SH-SY5Y (cell line): ENCODE measurements around the gene AP5Z1.

Experiments
- GATA2 ChIP-seq: IDR thresholded peaks from 2 replicates; pipeline ENCODE4 v1.6.1; 2011; ENCODE audit warnings: mild to moderate bottlenecking, low read depth, low read length
- GATA3 ChIP-seq: IDR thresholded peaks from 2 replicates; pipeline ENCODE4 v1.6.1; 2011; ENCODE audit warnings: low read depth, mild to moderate bottlenecking, low read length, moderate library complexity

AP5Z1 gene, protein sequence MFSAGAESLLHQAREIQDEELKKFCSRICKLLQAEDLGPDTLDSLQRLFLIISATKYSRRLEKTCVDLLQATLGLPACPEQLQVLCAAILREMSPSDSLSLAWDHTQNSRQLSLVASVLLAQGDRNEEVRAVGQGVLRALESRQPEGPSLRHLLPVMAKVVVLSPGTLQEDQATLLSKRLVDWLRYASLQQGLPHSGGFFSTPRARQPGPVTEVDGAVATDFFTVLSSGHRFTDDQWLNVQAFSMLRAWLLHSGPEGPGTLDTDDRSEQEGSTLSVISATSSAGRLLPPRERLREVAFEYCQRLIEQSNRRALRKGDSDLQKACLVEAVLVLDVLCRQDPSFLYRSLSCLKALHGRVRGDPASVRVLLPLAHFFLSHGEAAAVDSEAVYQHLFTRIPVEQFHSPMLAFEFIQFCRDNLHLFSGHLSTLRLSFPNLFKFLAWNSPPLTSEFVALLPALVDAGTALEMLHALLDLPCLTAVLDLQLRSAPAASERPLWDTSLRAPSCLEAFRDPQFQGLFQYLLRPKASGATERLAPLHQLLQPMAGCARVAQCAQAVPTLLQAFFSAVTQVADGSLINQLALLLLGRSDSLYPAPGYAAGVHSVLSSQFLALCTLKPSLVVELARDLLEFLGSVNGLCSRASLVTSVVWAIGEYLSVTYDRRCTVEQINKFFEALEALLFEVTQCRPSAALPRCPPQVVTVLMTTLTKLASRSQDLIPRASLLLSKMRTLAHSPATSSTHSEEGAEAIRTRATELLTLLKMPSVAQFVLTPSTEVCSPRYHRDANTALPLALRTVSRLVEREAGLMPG

DNA sequence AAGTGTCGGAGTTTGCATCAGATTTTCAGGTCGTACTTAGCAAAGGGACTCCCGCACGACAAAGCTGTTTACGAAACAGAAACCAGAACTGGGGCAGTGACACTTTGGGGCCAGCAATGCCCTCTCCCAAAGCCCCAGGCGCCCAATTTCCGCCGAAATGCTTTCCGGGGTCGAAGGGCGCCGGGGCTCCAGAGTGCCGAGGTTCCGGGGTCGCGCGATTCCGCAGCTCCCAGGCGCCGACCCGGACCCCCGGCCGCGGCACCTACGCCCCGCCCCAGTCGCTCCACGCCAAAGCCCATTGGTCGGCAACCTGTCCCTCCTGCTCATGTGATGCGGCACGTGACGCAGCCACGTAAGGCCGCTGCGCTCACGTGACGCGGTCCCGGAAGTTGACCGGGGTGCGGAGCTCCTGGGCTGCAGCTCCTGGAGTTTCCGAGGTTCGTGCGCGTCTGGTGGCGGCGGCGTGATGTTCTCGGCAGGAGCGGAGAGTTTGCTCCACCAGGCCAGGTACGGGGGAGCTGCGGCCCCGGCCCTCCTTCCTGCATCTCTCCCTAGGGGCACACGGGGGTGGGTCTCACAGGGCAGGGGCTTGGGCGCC is at the start of gene AP5Z1:
Gene AP5Z1 (plus strand): TSS at position 374 of the 598 bp plus-strand sequence. CDS start 93 bp downstream, at position 467.
- TF ChIP-seq GATA3 (no peak), GATA2 (no peak)

GRCh38 chr7:4725850-4726450 is 49.5 kb upstream of the AP5Z1 start:
- TF ChIP-seq GATA2 = no peak
- no peak for TF ChIP-seq GATA3

DNA sequence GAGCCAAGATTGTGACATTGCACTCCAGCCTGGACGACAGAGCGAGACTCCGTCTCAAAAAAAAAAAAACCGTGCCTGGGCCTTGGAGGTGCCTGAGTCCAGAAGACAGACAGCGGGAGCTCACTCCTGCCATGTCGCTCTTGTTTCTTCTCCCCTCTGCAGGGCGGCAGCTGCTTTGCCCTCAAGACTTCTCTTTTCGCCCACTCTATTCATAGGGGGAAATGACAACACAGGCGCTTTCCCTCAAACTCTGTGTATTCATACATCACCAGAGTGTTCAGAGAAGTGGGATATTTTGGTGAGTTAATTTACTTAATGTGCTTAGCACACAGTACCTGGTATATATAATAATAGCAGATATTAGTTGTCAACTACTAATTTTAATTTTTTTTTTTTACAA is 48.9 kb upstream of the AP5Z1 start:
- no peak for TF ChIP-seq GATA3

DNA sequence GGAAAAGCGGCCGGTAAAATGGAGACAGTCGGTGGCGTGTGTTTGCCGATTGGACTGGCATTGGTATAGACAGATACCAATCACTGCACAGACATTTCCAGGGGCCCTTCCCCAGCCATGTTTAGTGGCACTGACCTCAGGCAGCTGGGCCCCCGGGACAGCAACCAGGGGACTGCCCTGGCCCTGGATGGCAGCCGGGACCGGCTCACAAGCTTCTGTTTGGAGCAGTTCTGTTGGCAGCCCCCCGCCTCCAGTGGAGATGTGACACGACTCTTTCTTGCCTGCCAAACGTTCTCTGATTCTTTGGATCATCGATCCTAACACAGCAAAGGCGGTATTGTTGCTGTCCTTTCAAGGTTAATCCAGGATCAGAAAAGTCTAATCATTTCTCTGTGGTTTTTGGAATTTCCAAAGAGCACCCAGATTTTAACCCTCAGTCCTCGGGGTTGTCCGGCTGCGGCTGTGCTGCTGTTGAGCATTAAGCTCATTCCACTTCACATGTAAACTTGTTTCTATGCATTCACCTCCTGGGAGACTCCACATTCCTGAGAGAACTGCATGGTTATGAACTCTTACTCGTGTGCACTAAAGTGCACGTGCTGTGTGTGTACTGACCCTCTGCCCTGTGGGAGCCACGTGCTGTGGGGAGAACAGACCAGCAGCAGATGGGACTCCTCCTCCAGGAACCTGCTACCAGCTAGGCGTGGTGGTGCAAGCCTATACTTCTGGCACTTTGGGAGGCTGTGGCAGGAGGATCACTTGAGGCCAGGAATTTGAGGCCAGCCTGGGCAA is 47.3 kb upstream of the AP5Z1 start:
- TF ChIP-seq GATA2 (no peak), GATA3 (no peak)

DNA sequence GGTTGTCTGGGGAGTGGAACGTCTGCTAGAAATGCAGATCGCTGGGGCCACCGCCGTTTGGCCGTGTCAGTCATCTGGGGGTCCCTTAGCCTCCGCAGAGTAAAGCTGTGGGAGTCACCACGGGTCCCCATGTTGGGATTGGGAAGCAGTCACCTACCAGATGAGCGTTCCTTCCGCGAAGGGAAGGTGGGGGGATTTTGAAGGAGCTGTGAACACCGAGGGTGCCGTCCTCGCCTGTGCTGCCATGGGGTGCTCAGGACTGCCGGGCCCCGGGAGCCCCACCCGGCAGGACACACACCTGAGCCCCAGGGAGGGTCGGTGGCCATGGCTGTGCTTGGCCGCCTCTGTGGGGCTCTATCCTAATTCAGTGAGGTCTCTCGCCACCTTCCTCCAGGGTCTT is 46.2 kb upstream of the AP5Z1 start:
- TF ChIP-seq GATA3 (no peak), GATA2 (no peak)

DNA sequence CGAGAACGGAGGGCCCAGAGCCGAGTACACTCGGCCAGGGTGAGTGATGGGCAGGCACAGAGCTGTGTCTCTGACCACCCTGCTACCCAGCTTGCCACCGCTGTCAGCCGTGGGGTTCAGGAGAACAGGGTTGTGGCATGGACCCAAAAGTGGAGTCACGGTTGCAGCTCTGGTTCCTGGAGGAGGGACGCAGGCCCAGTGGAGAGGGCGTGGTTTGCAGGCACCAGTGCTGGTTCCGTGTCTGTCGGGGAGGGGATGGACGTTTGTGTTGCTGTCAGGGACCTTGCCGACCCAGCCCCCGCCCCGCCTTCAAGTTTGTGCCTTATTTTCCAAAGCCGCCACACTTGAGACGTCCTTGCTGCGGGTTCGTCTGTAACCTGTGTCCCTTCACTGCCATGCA is 45.1 kb upstream of the AP5Z1 start:
- TF ChIP-seq GATA2 (no peak), GATA3 (no peak)

DNA sequence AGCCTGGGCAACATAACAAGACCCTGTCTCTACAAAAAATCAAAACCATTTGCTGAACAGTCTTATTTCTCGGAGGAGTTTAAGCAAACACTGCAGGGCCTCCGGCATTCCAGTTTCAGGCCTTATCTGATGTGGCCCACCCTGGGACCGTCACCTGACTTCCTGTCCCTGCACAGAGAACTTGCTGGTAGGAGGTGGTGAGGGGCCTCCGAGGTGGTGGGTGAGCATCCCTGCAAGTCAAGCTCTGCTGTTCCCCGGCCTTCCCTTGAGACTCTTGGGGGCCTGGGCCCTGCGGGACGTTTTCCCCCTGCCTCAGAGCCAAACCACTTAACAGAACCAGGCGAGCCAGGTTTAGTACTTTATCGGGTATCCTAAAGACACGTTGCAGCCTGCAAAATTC is 44.5 kb upstream of the AP5Z1 start:
- TF ChIP-seq GATA2 (no peak), GATA3 (no peak)

- TF ChIP-seq GATA3 = no peak
Measured at GRCh38 chr7:4731803-4732202, 43.6 kb upstream of the AP5Z1 start.

GRCh38 chr7:4733936-4734528 is 41.4 kb upstream of the AP5Z1 start:
- TF ChIP-seq GATA2 (no peak), GATA3 (no peak)

- no peak for TF ChIP-seq GATA2
- no peak for TF ChIP-seq GATA3
Measured at GRCh38 chr7:4734587-4735345, 40.7 kb upstream of the AP5Z1 start.

DNA sequence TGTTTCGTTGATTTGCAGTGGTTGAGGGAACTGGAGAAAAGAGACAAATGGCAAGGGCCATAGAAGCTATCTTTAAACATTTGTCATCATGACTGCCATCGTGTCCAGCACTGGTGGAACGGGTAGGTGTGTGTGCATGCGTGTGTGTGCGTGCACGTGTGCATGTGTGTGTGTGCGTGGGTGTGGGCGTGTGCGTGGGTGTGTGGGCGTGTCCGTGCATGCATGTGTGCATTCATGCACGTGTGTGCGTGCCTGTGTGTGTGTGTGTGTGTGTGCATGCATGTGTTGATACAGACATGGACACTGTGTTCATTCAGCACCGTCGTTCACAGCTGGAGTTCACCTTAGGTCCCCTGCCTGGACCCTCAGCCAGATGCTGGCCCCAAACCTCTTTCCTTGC is 38.1 kb upstream of the AP5Z1 start:
- no peak for TF ChIP-seq GATA2
- TF ChIP-seq GATA3 = no peak

DNA sequence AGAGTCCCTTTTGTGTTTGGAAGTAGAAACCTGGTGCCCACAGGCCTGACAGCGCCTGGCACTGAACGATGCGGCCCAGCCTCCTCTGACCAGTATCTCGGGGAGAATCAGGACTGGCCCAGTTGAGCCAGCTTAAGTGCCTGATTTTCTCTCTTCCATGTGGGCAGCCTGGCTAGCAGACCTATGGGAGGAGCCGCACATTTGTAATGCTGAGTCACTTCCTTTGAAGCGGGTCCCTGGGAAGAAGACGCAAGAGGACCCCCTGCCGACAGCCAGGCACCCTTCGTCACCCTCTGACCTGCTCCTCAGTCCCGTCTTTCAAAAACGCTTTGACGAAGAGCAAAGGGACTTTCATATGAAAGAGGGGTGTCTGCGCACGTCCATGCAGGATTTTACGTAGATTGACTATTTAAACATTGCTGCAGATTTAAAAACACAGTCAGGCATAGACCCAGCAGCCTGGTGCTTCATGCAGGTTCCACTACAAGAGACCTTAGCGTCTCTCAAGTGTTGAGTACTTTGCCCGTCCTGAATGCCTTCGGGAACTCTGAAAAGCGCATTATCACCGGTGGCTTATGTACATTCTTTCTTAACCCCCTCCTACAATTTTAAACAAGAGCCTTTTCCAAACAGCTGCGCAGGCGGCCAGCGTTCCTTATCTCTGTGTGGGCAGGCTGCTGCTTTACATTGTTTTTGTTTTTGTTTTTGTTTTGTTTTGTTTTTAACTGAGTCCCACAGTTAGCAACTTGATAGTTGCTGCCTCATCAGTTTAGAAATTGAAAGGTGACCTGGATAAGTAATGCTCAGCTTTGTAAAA is 36.5 kb upstream of the AP5Z1 start:
- TF ChIP-seq GATA3 = no peak
- TF ChIP-seq GATA2 = peak; percentile 90
